H9 (cell line): ENCODE data around the gene SORCS2. TPM values are rescaled to one million over a fixed set of nuclear protein-coding genes. Genes with fewer than 3 reads are reported as not detected.
A peak's percentile ranks its signal among the peaks of the same experiment; 100 is the strongest.

Experiments used
- DNase-seq: peaks from one replicate; pipeline ENCODE4 v3.0.0-alpha.2; 2017
- H2AFZ ChIP-seq: one replicate; pipeline ENCODE4 v1.6.1; 2013; ENCODE audit warnings: mild to moderate bottlenecking, low read length, control low read depth, moderate library complexity
- H2AK5ac ChIP-seq: 2 replicates; pipeline ENCODE4 v1.6.1; 2013; ENCODE audit warnings: low read length, control low read depth, mixed read lengths; ENCODE audit not compliant: insufficient read length
- H2BK120ac ChIP-seq: one replicate; pipeline ENCODE4 v1.6.1; 2013; ENCODE audit warnings: low read depth, mild to moderate bottlenecking, low read length, control low read depth, inconsistent platforms; ENCODE audit not compliant: poor library complexity, severe bottlenecking
- H2BK12ac ChIP-seq: 2 replicates; pipeline ENCODE4 v1.6.1; 2013; ENCODE audit warnings: low read length, control low read depth, mixed read lengths, low read depth; ENCODE audit not compliant: insufficient read length
- H2BK15ac ChIP-seq: 2 replicates; pipeline ENCODE4 v1.6.1; 2013; ENCODE audit warnings: low read depth, low read length, control low read depth
- H2BK20ac ChIP-seq: one replicate; pipeline ENCODE4 v1.6.1; 2013; ENCODE audit warnings: low read depth, mild to moderate bottlenecking, low read length, control low read depth, inconsistent platforms; ENCODE audit not compliant: poor library complexity, severe bottlenecking
- H2BK5ac ChIP-seq: 2 replicates; pipeline ENCODE4 v1.6.1; 2013; ENCODE audit warnings: low read length, control low read depth, mixed read lengths; ENCODE audit not compliant: insufficient read length
- H3K14ac ChIP-seq: 2 replicates; pipeline ENCODE4 v1.6.1; 2013; ENCODE audit warnings: low read length, control low read depth; ENCODE audit not compliant: insufficient read depth
- H3K18ac ChIP-seq: 2 replicates; pipeline ENCODE4 v1.6.1; 2013; ENCODE audit warnings: low read depth, mild to moderate bottlenecking, mixed read lengths, low read length, control low read depth; ENCODE audit not compliant: insufficient read length
- H3K23ac ChIP-seq: 2 replicates; pipeline ENCODE4 v1.6.1; 2013; ENCODE audit warnings: low read length, control low read depth, mixed read lengths, low read depth; ENCODE audit not compliant: insufficient read length
- H3K23me2 ChIP-seq: 2 replicates; pipeline ENCODE4 v1.6.1; 2013; ENCODE audit warnings: low read depth, mild to moderate bottlenecking, mixed read lengths, low read length, control low read depth; ENCODE audit not compliant: insufficient read length, poor library complexity, severe bottlenecking
- H3K27ac ChIP-seq: 2 replicates; pipeline ENCODE4 v1.5.1; 2013; ENCODE audit warnings: low read length, control low read depth, mixed read lengths, low read depth; ENCODE audit not compliant: insufficient read length
- H3K27me3 ChIP-seq: 2 replicates; pipeline ENCODE4 v1.6.1; 2013; ENCODE audit warnings: low read length, control low read depth, inconsistent platforms; ENCODE audit not compliant: insufficient read depth
- H3K4ac ChIP-seq: 2 replicates; pipeline ENCODE4 v1.6.1; 2013; ENCODE audit warnings: low read depth, mild to moderate bottlenecking, control low read depth, inconsistent platforms, low read length, moderate library complexity
- H3K4me1 ChIP-seq: 2 replicates; pipeline ENCODE4 v1.6.1; 2013; ENCODE audit warnings: low read length, control low read depth, inconsistent platforms; ENCODE audit not compliant: insufficient read depth
- H3K4me2 ChIP-seq: 2 replicates; pipeline ENCODE4 v1.6.1; 2013; ENCODE audit warnings: low read length, control low read depth, mixed read lengths; ENCODE audit not compliant: insufficient read length, insufficient read depth
- H3K56ac ChIP-seq: 2 replicates; pipeline ENCODE4 v1.6.1; 2013; ENCODE audit warnings: low read depth, mild to moderate bottlenecking, mixed read lengths, low read length, control low read depth; ENCODE audit not compliant: insufficient read length
- H3K79me1 ChIP-seq: 2 replicates; pipeline ENCODE4 v1.6.1; 2013; ENCODE audit warnings: low read depth, mild to moderate bottlenecking, moderate library complexity, low read length, control low read depth, inconsistent platforms; ENCODE audit not compliant: insufficient read depth, poor library complexity, severe bottlenecking
- H3K79me2 ChIP-seq: 2 replicates; pipeline ENCODE4 v1.6.1; 2013; ENCODE audit warnings: low read length, control low read depth, inconsistent platforms; ENCODE audit not compliant: insufficient read depth
- H3K9ac ChIP-seq: 2 replicates; pipeline ENCODE4 v1.6.1; 2013; ENCODE audit warnings: low read length, control low read depth, mixed read lengths; ENCODE audit not compliant: insufficient read length; ENCODE audit errors: extremely low read depth
- H3K9me3 ChIP-seq: one replicate; pipeline ENCODE4 v1.6.1; 2013; ENCODE audit warnings: low read depth, low read length, inconsistent platforms; ENCODE audit not compliant: control insufficient read depth
- H3T11ph ChIP-seq: one replicate; pipeline ENCODE4 v1.6.1; 2013; ENCODE audit warnings: mild to moderate bottlenecking, low read length, control low read depth, inconsistent platforms
- H4K20me1 ChIP-seq: one replicate; pipeline ENCODE4 v1.6.1; 2013; ENCODE audit not compliant: control insufficient read depth, insufficient read length, insufficient read depth
- H4K5ac ChIP-seq: 2 replicates; pipeline ENCODE4 v1.6.1; 2013; ENCODE audit warnings: low read depth, mild to moderate bottlenecking, mixed read lengths, low read length, control low read depth; ENCODE audit not compliant: insufficient read length
- H4K8ac ChIP-seq: replicated peaks from 2 replicates; pipeline ENCODE4 v1.6.1; 2013; ENCODE audit warnings: low read length, control low read depth, mixed read lengths, low read depth; ENCODE audit not compliant: insufficient read length
- H4K91ac ChIP-seq: 2 replicates; pipeline ENCODE4 v1.6.1; 2013; ENCODE audit warnings: low read depth, mild to moderate bottlenecking, moderate library complexity, mixed read lengths, low read length, control low read depth; ENCODE audit not compliant: insufficient read length
- H3K27ac Mint-ChIP-seq, 3 experiments: 2 replicates in 2 of 3; 3 replicates in 1 of 3; pipeline ENCODE4 v1.8.0; 2020 to 2021; ENCODE audit warnings: mixed read lengths in 3 of 3, mild to moderate bottlenecking in 1 of 3, moderate library complexity in 1 of 3
- H3K27me3 Mint-ChIP-seq: 2 replicates; pipeline ENCODE4 v1.8.0; 2021; ENCODE audit warnings: low read depth, mild to moderate bottlenecking, moderate library complexity, mixed read lengths
- H3K36me3 Mint-ChIP-seq, 3 experiments: 2 replicates in 2 of 3; 3 replicates in 1 of 3; pipeline ENCODE4 v1.8.0; 2020 to 2021; ENCODE audit warnings: low read depth in 3 of 3, mixed read lengths in 3 of 3; ENCODE audit not compliant: insufficient read depth in 1 of 3
- H3K4me1 Mint-ChIP-seq, 2 experiments: 2 replicates each; pipeline ENCODE4 v1.8.0; 2020; ENCODE audit warnings: mixed read lengths in 2 of 2
- H3K4me3 Mint-ChIP-seq, 2 experiments: 2 replicates in 1 of 2; 3 replicates in 1 of 2; pipeline ENCODE4 v1.8.0; 2020 to 2021; ENCODE audit warnings: mild to moderate bottlenecking in 2 of 2, mixed read lengths in 2 of 2, moderate library complexity in 1 of 2
- H3K9me3 Mint-ChIP-seq, 2 experiments: 2 replicates in 1 of 2; 3 replicates in 1 of 2; pipeline ENCODE4 v1.8.0; 2020; ENCODE audit warnings: mild to moderate bottlenecking in 2 of 2, mixed read lengths in 2 of 2, moderate library complexity in 1 of 2
- WGBS: extraction: QIAGEN DNeasy Blood & Tissue Kit; methylation state at CpG from one replicate; pipeline ENCODE4 v1.1.7; 2013; ENCODE audit warnings: missing lambda C conversion rate, low lambda C conversion rate, mixed read lengths; ENCODE audit not compliant: insufficient read length; ENCODE audit errors: extremely low coverage; 5-methylcytosine and 5-hydroxymethylcytosine counted together
- total RNA-seq: library from RNA; stranded (reverse); gene quantifications from 2 replicates; pipeline ENCODE4 v1.2.1, GENCODE V29; 2021
- TF ChIP-seq, protein P1 (sequence below): fragments of 200-600 bp; sonication (generic); conservative IDR thresholded peaks from 3 replicates; pipeline ENCODE4 v1.8.0; 2021; ENCODE audit warnings: antibody characterized with exemption, mild to moderate bottlenecking

SORCS2 gene
- total RNA-seq, 1 experiment from 2014 or later = 0.57 TPM

DNA sequence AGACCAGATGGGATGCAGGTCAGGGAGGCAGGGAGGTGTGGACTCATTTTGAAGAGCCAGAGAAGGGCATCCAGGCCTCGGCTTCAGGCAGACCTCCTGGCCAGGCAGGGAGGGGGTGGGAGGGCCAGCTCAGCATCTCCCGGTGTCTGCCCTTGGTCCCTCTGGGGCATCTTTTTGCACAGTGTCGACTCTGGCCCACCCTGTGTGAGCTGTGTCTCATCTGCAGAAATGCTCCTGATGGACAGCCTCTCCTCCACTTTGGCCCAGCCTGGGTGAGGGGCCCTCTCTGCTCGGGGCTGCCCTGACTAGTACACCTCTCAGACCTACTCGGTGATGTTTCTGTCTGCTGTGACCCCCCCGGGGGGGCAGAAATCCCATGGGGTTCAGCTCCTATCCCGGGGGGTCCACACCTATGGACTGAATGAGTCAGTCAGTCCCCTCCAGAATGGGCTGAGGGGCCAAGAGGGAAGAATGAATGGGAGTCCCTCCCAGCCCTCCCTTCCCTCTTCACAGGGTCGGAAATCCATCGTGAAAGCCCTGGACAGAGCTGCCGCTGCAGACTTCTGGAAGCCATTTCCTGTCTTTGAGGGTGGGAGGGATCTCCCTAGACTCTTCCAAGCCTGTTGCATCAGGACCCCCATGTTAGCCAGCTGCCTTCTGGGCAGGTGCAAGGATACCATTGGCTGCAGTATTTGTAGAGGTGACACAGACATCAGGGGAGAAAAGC is 439.1 kb downstream of the SORCS2 start:
- Histone ChIP-seq H4K8ac (no peak overlapping the region), H2BK12ac (no peak overlapping the region), H4K91ac (no peak overlapping the region), H4K20me1 (no peaks in the 10 kb centered on the region), H3K56ac (no peak overlapping the region), H3K79me1 (no peaks in the 10 kb centered on the region), H3K14ac (no peak overlapping the region), H3K4me1 (no peaks in the 10 kb centered on the region; the same call in 1 of the 2 replicates), H3T11ph (no peak overlapping the region), H3K23ac (no peak overlapping the region), H3K9me3 (peaks cover 7% of the 10 kb centered on the region), H3K23me2 (no peaks in the 10 kb centered on the region), H3K9ac (no peak overlapping the region), H2BK15ac (no peak overlapping the region), H3K4me2 (no peak overlapping the region), H4K5ac (no peak overlapping the region), H2AK5ac (no peak overlapping the region), H3K18ac (no peak overlapping the region), H3K27ac (no peak overlapping the region), H3K27me3 (no peaks in the 10 kb centered on the region), H3K79me2 (no peaks in the 10 kb centered on the region), H3K4ac (no peak overlapping the region), H2BK5ac (no peak overlapping the region), H2BK120ac (no peak overlapping the region), H2BK20ac (no peak overlapping the region), H2AFZ (no peak overlapping the region)
- Mint-ChIP-seq H3K27me3 (peaks cover 11% of the 10 kb centered on the region), H3K36me3 (peaks cover 4 to 7% (median 5%) of the 10 kb centered on the region in 3 experiments; a peak in 4 of 7 replicates), H3K4me1 (peaks cover 18 to 23% of the 10 kb centered on the region in 2 experiments), H3K4me3 (no peak overlapping the region; a peak in 1 of 5 replicates), H3K27ac (peak overlapping the region in 2 of 3 experiments; percentile 91 to 98; a peak in 3 of 7 replicates), H3K9me3 (peaks cover 4 to 17% of the 10 kb centered on the region in 2 experiments; a peak in 4 of 5 replicates)
- no peak for DNase-seq
- TF ChIP-seq, protein P1, sequence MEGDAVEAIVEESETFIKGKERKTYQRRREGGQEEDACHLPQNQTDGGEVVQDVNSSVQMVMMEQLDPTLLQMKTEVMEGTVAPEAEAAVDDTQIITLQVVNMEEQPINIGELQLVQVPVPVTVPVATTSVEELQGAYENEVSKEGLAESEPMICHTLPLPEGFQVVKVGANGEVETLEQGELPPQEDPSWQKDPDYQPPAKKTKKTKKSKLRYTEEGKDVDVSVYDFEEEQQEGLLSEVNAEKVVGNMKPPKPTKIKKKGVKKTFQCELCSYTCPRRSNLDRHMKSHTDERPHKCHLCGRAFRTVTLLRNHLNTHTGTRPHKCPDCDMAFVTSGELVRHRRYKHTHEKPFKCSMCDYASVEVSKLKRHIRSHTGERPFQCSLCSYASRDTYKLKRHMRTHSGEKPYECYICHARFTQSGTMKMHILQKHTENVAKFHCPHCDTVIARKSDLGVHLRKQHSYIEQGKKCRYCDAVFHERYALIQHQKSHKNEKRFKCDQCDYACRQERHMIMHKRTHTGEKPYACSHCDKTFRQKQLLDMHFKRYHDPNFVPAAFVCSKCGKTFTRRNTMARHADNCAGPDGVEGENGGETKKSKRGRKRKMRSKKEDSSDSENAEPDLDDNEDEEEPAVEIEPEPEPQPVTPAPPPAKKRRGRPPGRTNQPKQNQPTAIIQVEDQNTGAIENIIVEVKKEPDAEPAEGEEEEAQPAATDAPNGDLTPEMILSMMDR = no peak
- WGBS = no CpG with 5 or more reads among the region's 10 CpGs
